ENCODE measurements around the gene ADCY9.

The ADCY9 gene

DNA sequence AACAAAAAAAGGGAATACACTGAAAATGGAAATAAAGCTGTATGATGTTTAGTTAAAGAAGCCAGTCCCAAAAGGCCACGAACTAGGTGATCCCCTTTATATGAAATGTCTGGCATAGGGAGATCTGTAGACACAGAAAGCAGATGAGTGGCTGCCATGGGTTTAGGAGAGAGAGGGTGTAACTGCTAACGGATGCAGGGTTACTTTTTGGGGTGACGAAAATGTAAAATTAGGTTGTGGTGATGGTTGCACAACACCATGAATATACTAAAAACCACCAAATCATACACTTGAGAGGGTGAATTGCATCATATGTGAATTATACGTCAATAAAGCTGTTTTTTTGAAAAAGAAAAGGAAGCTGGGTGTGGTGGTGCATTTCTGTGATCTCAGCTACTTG lies 99.6 kb downstream of the ADCY9 start:
- H3K4me3 ChIP-seq (ENCODE audit: low read length), result no peak overlapping the region
- no peak overlapping the region for H3K27ac ChIP-seq (ENCODE audit: low read length)

GRCh38 chr16:4016005-4016352 lies 100.3 kb downstream of the ADCY9 start:
- Histone ChIP-seq H3K27me3 (ENCODE audit: control insufficient read depth, insufficient read depth, low read length) (no peaks in the 10 kb centered on the region), H3K4me1 (ENCODE audit: control insufficient read depth, low read depth, low read length) (peaks cover 9% of the 10 kb centered on the region), H3K27ac (ENCODE audit: low read length) (no peak overlapping the region), H3K4me3 (ENCODE audit: low read length) (no peak overlapping the region), H3K36me3 (ENCODE audit: control insufficient read depth, low read depth, low read length) (no peaks in the 10 kb centered on the region), H3K9ac (ENCODE audit: low read length) (no peak overlapping the region), H3K9me3 (ENCODE audit: control insufficient read depth, low read depth, low read length) (no peaks in the 10 kb centered on the region)

More for the DNA sequence above, 99.6 kb downstream of the ADCY9 start:
- no peaks in the 10 kb centered on the region for H3K9me3 ChIP-seq (ENCODE audit: control insufficient read depth, low read depth, low read length)
- no peak overlapping the region for H3K9ac ChIP-seq (ENCODE audit: low read length)
- no peaks in the 10 kb centered on the region for H3K27me3 ChIP-seq (ENCODE audit: control insufficient read depth, insufficient read depth, low read length)
- H3K4me1 ChIP-seq (ENCODE audit: control insufficient read depth, low read depth, low read length), result peaks cover 9% of the 10 kb centered on the region
- H3K36me3 ChIP-seq (ENCODE audit: control insufficient read depth, low read depth, low read length), result no peaks in the 10 kb centered on the region

DNA sequence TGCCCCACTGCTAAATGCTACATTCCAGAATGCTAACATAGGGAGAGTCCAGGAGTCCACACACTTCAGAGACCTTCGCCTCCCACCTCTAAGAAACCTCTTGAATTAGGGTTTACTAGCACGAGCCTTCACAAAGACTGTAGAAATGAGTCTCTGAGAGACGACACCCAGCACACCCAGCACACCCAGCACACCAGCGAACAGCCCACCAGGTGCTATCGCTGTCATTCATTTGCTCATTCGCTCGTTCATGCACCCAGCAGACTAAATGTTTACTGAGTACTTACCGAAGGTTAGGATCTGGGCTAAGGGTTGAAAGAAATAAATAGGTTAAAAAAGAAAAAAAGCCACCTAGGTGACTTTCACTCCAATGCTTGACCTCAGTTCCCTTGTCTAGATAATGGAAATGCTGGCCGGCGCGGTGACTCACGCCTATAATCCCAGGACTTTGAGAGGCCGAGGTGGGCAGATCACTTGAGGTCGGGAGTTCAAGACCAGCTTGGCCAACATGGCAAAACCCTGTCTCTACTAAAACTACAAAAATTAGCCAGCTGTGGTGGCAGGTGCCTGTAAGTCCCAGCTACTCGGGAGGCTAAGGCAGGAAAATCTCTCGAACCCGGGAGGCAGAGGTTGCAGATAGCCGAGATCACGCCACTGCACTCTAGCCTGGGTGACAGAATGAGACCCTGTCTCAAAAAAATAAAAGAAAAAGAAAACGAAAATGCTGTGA lies 100.8 kb downstream of the ADCY9 start:
- Histone ChIP-seq H3K9me3 (ENCODE audit: control insufficient read depth, low read depth, low read length) (no peaks in the 10 kb centered on the region), H3K27ac (ENCODE audit: low read length) (no peak overlapping the region), H3K36me3 (ENCODE audit: control insufficient read depth, low read depth, low read length) (no peaks in the 10 kb centered on the region), H3K4me3 (ENCODE audit: low read length) (no peak overlapping the region), H3K4me1 (ENCODE audit: control insufficient read depth, low read depth, low read length) (peaks cover 10% of the 10 kb centered on the region), H3K27me3 (ENCODE audit: control insufficient read depth, insufficient read depth, low read length) (no peaks in the 10 kb centered on the region), H3K9ac (ENCODE audit: low read length) (no peak overlapping the region)

GRCh38 chr16:4011940-4012629 lies 104.2 kb downstream of the ADCY9 start:
- Histone ChIP-seq H3K4me3 (ENCODE audit: low read length) (no peak overlapping the region), H3K27ac (ENCODE audit: low read length) (no peak overlapping the region), H3K36me3 (ENCODE audit: control insufficient read depth, low read depth, low read length) (no peaks in the 10 kb centered on the region), H3K9ac (ENCODE audit: low read length) (no peak overlapping the region), H3K27me3 (ENCODE audit: control insufficient read depth, insufficient read depth, low read length) (no peaks in the 10 kb centered on the region), H3K9me3 (ENCODE audit: control insufficient read depth, low read depth, low read length) (no peaks in the 10 kb centered on the region), H3K4me1 (ENCODE audit: control insufficient read depth, low read depth, low read length) (peaks cover 18% of the 10 kb centered on the region)

DNA sequence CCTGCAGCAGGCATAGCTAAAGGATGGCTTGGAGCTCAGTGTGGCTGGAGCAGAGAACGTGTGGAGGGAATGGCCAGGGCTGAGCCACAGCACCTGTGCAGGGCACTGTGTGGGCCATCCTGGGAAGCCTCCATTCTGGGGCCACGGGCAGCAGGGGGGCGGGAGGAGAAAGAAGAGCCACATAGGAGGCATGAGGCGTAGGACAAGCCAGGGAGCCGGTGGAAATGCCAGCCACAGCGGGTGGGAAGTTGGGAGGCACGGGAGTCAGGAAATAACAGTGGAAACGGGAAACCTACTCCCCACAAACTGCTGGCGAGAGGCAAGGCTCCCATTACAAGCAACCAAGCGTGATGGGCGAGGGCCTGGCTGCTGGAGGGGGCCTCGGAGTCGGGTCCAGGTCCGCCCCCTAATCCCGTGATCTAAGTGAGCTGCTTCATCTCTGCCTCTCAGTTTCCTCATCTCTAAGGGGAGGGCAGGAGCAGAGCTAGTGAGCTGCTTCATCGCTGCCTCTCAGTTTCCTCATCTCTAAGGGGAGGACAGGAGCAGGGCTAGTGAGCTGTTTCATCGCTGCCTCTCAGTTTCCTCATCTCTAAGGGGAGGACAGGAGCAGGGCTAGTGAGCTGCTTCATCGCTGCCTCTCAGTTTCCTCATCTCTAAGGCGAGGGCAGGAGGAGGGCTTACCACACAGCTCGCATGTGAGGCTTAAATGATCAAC lies 104.9 kb downstream of the ADCY9 start:
- H3K4me1 ChIP-seq (ENCODE audit: control insufficient read depth, low read depth, low read length), result peaks cover 18% of the 10 kb centered on the region
- H3K9ac ChIP-seq (ENCODE audit: low read length), result no peak overlapping the region
- no peak overlapping the region for H3K27ac ChIP-seq (ENCODE audit: low read length)
- H3K36me3 ChIP-seq (ENCODE audit: control insufficient read depth, low read depth, low read length), result no peaks in the 10 kb centered on the region
- H3K27me3 ChIP-seq (ENCODE audit: control insufficient read depth, insufficient read depth, low read length), result no peaks in the 10 kb centered on the region
- no peaks in the 10 kb centered on the region for H3K9me3 ChIP-seq (ENCODE audit: control insufficient read depth, low read depth, low read length)
- no peak overlapping the region for H3K4me3 ChIP-seq (ENCODE audit: low read length)

GRCh38 chr16:4010225-4011158 lies 105.8 kb downstream of the ADCY9 start:
- H3K4me1 ChIP-seq (ENCODE audit: control insufficient read depth, low read depth, low read length), result peaks cover 18% of the 10 kb centered on the region
- H3K9ac ChIP-seq (ENCODE audit: low read length), result no peak overlapping the region
- H3K9me3 ChIP-seq (ENCODE audit: control insufficient read depth, low read depth, low read length), result no peaks in the 10 kb centered on the region
- no peak overlapping the region for H3K27ac ChIP-seq (ENCODE audit: low read length)
- H3K36me3 ChIP-seq (ENCODE audit: control insufficient read depth, low read depth, low read length), result no peaks in the 10 kb centered on the region
- H3K27me3 ChIP-seq (ENCODE audit: control insufficient read depth, insufficient read depth, low read length), result no peaks in the 10 kb centered on the region
- no peak overlapping the region for H3K4me3 ChIP-seq (ENCODE audit: low read length)

DNA sequence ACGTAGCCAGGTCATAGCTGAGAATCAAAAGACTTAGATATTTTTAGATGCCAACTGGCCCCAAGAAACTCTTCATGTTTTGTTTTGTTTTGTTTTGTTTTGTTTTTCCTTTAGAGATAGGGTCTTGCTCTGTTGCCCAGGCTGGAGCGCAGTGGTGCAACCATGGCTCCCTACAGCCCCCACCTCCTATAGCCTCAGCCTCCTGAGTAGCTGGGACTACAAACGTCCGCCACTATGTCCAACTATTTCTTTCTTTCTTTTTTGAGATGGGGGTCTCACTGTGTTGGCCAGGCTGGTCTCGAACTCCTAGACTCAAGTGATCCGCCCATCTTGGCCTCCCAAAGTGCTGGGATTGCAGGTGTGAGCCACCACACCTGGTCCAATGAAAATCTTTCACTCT lies 107.1 kb downstream of the ADCY9 start:
- Histone ChIP-seq H3K36me3 (ENCODE audit: control insufficient read depth, low read depth, low read length) (no peaks in the 10 kb centered on the region), H3K27ac (ENCODE audit: low read length) (no peak overlapping the region), H3K9ac (ENCODE audit: low read length) (no peak overlapping the region), H3K4me3 (ENCODE audit: low read length) (no peak overlapping the region), H3K27me3 (ENCODE audit: control insufficient read depth, insufficient read depth, low read length) (no peaks in the 10 kb centered on the region), H3K9me3 (ENCODE audit: control insufficient read depth, low read depth, low read length) (no peaks in the 10 kb centered on the region), H3K4me1 (ENCODE audit: control insufficient read depth, low read depth, low read length) (peaks cover 18% of the 10 kb centered on the region)

DNA sequence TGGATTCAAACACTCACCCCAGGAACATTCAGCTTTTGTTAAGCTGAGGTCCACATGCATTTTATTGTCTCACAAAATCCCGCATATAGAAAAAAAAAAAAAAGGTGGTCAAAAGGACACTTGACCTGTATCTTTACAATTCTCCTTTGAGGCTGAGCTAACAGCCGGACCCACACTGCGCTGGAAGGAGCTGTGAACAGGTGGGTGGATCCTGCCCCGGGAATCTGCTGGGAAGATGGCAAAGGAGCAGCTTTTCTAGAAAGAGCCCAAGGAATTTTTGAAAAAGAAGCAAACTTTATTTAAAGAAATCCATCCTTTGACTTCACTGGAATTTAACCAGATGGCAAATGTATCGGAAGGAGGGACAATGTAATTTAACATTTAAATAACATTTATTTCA lies 108.1 kb downstream of the ADCY9 start:
- Histone ChIP-seq H3K36me3 (ENCODE audit: control insufficient read depth, low read depth, low read length) (no peaks in the 10 kb centered on the region), H3K9ac (ENCODE audit: low read length) (no peak overlapping the region), H3K4me3 (ENCODE audit: low read length) (no peak overlapping the region), H3K4me1 (ENCODE audit: control insufficient read depth, low read depth, low read length) (peaks cover 15% of the 10 kb centered on the region), H3K9me3 (ENCODE audit: control insufficient read depth, low read depth, low read length) (no peaks in the 10 kb centered on the region), H3K27me3 (ENCODE audit: control insufficient read depth, insufficient read depth, low read length) (no peaks in the 10 kb centered on the region), H3K27ac (ENCODE audit: low read length) (no peak overlapping the region)

DNA sequence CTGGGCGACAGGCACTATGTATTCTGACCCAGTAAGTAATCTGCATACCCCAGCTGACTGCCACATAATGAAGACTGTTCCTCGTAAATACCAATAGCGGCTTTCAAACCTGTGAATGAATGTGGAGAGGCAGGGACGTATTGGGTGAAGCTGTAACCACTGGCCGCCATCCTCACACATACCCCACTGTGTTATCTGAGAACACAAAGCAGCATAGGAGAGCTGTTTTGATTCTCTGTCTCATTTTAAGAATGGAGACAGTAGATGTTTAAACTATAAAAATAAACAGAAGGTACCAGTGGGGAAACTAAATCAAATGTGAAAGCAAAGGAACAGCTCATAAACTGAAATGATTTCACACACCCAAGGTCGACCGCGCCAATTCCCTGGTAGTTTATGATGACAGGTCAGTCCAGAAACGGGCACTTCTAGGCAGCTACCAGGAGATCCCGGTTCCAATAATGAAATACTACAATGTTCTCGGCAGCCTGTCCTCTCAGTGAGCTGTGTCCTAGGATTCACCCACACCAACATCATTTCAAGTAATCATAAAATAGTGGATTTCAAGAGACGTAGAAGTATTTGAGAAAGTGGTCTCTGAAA lies 109.7 kb downstream of the ADCY9 start:
- Histone ChIP-seq H3K9me3 (ENCODE audit: control insufficient read depth, low read depth, low read length) (no peaks in the 10 kb centered on the region), H3K9ac (ENCODE audit: low read length) (no peak overlapping the region), H3K4me3 (ENCODE audit: low read length) (no peak overlapping the region), H3K27ac (ENCODE audit: low read length) (no peak overlapping the region), H3K4me1 (ENCODE audit: control insufficient read depth, low read depth, low read length) (peaks cover 12% of the 10 kb centered on the region), H3K27me3 (ENCODE audit: control insufficient read depth, insufficient read depth, low read length) (no peaks in the 10 kb centered on the region), H3K36me3 (ENCODE audit: control insufficient read depth, low read depth, low read length) (no peaks in the 10 kb centered on the region)

GRCh38 chr16:4005731-4006130 lies 110.5 kb downstream of the ADCY9 start:
- Histone ChIP-seq H3K9ac (ENCODE audit: low read length) (no peak overlapping the region), H3K9me3 (ENCODE audit: control insufficient read depth, low read depth, low read length) (no peaks in the 10 kb centered on the region), H3K4me3 (ENCODE audit: low read length) (no peak overlapping the region), H3K36me3 (ENCODE audit: control insufficient read depth, low read depth, low read length) (no peaks in the 10 kb centered on the region), H3K27me3 (ENCODE audit: control insufficient read depth, insufficient read depth, low read length) (no peaks in the 10 kb centered on the region), H3K27ac (ENCODE audit: low read length) (no peak overlapping the region), H3K4me1 (ENCODE audit: control insufficient read depth, low read depth, low read length) (peaks cover 8% of the 10 kb centered on the region)

DNA sequence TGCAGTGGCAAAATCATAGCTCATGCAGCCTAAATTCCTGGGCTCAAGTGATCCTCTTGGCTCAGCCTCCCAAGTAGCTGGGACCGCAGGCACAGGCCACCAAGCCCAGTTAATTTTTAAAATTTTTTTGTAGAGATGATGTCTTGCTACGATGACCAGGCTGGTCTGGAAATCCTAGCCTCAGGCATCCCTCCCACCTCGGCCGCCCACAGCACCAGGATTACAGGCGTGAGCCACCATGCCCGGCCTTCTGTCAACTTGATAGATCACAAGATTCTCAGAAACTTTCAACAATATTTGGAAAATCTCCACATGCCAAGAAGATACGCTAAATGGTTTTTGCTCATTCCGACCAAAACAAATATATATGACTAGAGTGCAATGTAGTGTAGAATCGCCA lies 111.0 kb downstream of the ADCY9 start:
- H3K27ac ChIP-seq (ENCODE audit: low read length), result no peak overlapping the region
- H3K36me3 ChIP-seq (ENCODE audit: control insufficient read depth, low read depth, low read length), result no peaks in the 10 kb centered on the region
- no peaks in the 10 kb centered on the region for H3K27me3 ChIP-seq (ENCODE audit: control insufficient read depth, insufficient read depth, low read length)
- no peak overlapping the region for H3K4me3 ChIP-seq (ENCODE audit: low read length)
- H3K9ac ChIP-seq (ENCODE audit: low read length), result no peak overlapping the region
- H3K4me1 ChIP-seq (ENCODE audit: control insufficient read depth, low read depth, low read length), result peaks cover 8% of the 10 kb centered on the region
- no peaks in the 10 kb centered on the region for H3K9me3 ChIP-seq (ENCODE audit: control insufficient read depth, low read depth, low read length)
